ENCODE measurements around the gene SMC6.

GRCh38 chr2:17752246-17752645 is 1.4 kb downstream of the SMC6 start:
- TF ChIP-seq CTCF (IDR thresholded peaks at IDR 0.05; ENCODE audit: low read depth, low read length) (no peak), EZH2phosphoT487 (IDR thresholded peaks at IDR 0.05; ENCODE audit: low read depth) (no peak)

Measured in OCI-LY3 (cell line).